Measurements from ENCODE around the gene TMUB1.

- TF ChIP-seq CTCF (IDR thresholded peaks at IDR 0.05; ENCODE audit: extremely low read depth in 1 of 2, insufficient read depth in 1 of 2, low read depth in 1 of 2, low read length in 2 of 2) (no peak), MAX (IDR thresholded peaks at IDR 0.05; ENCODE audit: insufficient read depth, insufficient read length) (no peak), POLR2A (IDR thresholded peaks at IDR 0.05; ENCODE audit: low read depth, low read length) (no peak), EZH2 (IDR thresholded peaks at IDR 0.05; ENCODE audit: borderline replicate concordance, low read depth, low read length, severe bottlenecking) (no peak), POLR2AphosphoS5 (IDR thresholded peaks at IDR 0.05; ENCODE audit: insufficient read depth, low read depth, low read length) (no peak)
These were observed 12.0 kb upstream of the TMUB1 start for GRCh38 chr7:151095123-151095797.

All from endothelial cell of umbilical vein (primary cell).